GM18867 (cell line): ENCODE results near the gene ACSL3.
"Not testable (repeated sequence)": the region's sequence is repeated elsewhere in the genome, so short reads cannot be mapped to it uniquely, and the experiment has no call there.

ENCODE experiments used
- ATAC-seq: cut with Tn5 transposase; IDR thresholded peaks from one replicate; pipeline ENCODE4 v1.9.1; 2021; ENCODE audit warnings: mild to moderate bottlenecking, moderate library complexity; ENCODE audit not compliant: unreplicated experiment

The ACSL3 gene

GRCh38 chr2:222860740-222861410 lies at the start of gene ACSL3:
TSS of gene ACSL3 (plus strand) at chr2:222861036. CDS start at chr2:222908773, 47,737 bp downstream.
- peak; percentile 98 for ATAC-seq

- no peak for ATAC-seq
These were observed 49.0 kb upstream of the ACSL3 start for GRCh38 chr2:222811828-222812227.

- ATAC-seq, result peak; percentile 97
These were observed 47.5 kb upstream of the ACSL3 start for GRCh38 chr2:222813177-222813843.

GRCh38 chr2:222819722-222820333 lies 41.0 kb upstream of the ACSL3 start:
- ATAC-seq, result no peak

GRCh38 chr2:222823183-222823930 lies 37.5 kb upstream of the ACSL3 start:
- ATAC-seq, result no peak

- ATAC-seq, result no peak
These were observed 35.8 kb upstream of the ACSL3 start for GRCh38 chr2:222825031-222825430.

GRCh38 chr2:222827417-222827816 lies 33.4 kb upstream of the ACSL3 start:
- no peak for ATAC-seq

GRCh38 chr2:222828572-222828971 lies 32.3 kb upstream of the ACSL3 start:
- no peak for ATAC-seq

- ATAC-seq, result no peak
These were observed 30.7 kb upstream of the ACSL3 start for GRCh38 chr2:222830164-222830563.

GRCh38 chr2:222833410-222833809 lies 27.4 kb upstream of the ACSL3 start:
- no peak for ATAC-seq

- no peak for ATAC-seq
These were observed 25.6 kb upstream of the ACSL3 start for GRCh38 chr2:222835143-222835822.

GRCh38 chr2:222835823-222836151 lies 25.0 kb upstream of the ACSL3 start:
- ATAC-seq, result no peak

- ATAC-seq, result no peak
These were observed 23.2 kb upstream of the ACSL3 start for GRCh38 chr2:222837643-222838056.

- ATAC-seq, result no peak
These were observed 20.6 kb upstream of the ACSL3 start for GRCh38 chr2:222840060-222840802.

GRCh38 chr2:222842491-222843174 lies 18.2 kb upstream of the ACSL3 start:
- no peak for ATAC-seq

- no peak for ATAC-seq
These were observed 16.5 kb upstream of the ACSL3 start for GRCh38 chr2:222844323-222844722.

- ATAC-seq, result not testable (repeated sequence)
These were observed 15.5 kb upstream of the ACSL3 start for GRCh38 chr2:222845314-222845713.

- ATAC-seq, result no peak
These were observed 14.8 kb upstream of the ACSL3 start for GRCh38 chr2:222846003-222846402.

- ATAC-seq, result not testable (repeated sequence)
These were observed 12.8 kb upstream of the ACSL3 start for GRCh38 chr2:222848031-222848430.

GRCh38 chr2:222848862-222849261 lies 12.0 kb upstream of the ACSL3 start:
- ATAC-seq, result no peak
